Lung (tissue), 12 donors: ENCODE data around the gene VCPKMT. TPM values are rescaled to one million over a fixed set of nuclear protein-coding genes. Genes with fewer than 3 reads are reported as not detected.

Source experiments
- ATAC-seq: fragments of 200-7000 bp; cut with Tn5 transposase; one replicate; pipeline ENCODE4 v1.9.1; 2020; ENCODE audit warnings: moderate number of reproducible peaks; ENCODE audit not compliant: insufficient read depth, low FRiP score
- DNase-seq, 3 donors: peaks; one replicate each; pipeline ENCODE4 v3.0.0-alpha.2; 2013 to 2017
- H3K27ac ChIP-seq, 2 donors: one replicate each; pipeline ENCODE4 v1.5.1; 2013; ENCODE audit warnings: mild to moderate bottlenecking in 2 of 2, moderate library complexity in 2 of 2, control low read depth in 1 of 2, inconsistent platforms in 1 of 2, low read depth in 1 of 2, low read length in 1 of 2
- H3K27me3 ChIP-seq, 3 donors: one replicate each; pipeline ENCODE4 v1.5.1; 2013; ENCODE audit warnings: low read length in 2 of 3; ENCODE audit not compliant: control insufficient read depth in 3 of 3, insufficient read depth in 3 of 3
- H3K36me3 ChIP-seq, 4 donors: one replicate each; pipeline ENCODE4 v1.5.1; 2013; ENCODE audit warnings: low read length in 4 of 4, mild to moderate bottlenecking in 1 of 4, moderate library complexity in 1 of 4; ENCODE audit not compliant: control insufficient read depth in 4 of 4, insufficient read depth in 4 of 4
- H3K4me1 ChIP-seq, 5 donors: one replicate each; pipeline ENCODE4 v1.5.1; 2013; ENCODE audit warnings: low read length in 5 of 5, mild to moderate bottlenecking in 2 of 5, moderate library complexity in 1 of 5; ENCODE audit not compliant: control insufficient read depth in 5 of 5, insufficient read depth in 5 of 5
- H3K4me3 ChIP-seq: one replicate; pipeline ENCODE4 v1.5.1; 2013; ENCODE audit warnings: mild to moderate bottlenecking, control low read depth, moderate library complexity
- H3K9ac ChIP-seq, 2 donors: one replicate each; pipeline ENCODE4 v1.5.1; 2013; ENCODE audit warnings: low read length in 2 of 2, control low read depth in 1 of 2; ENCODE audit not compliant: insufficient read depth in 1 of 2
- H3K9me3 ChIP-seq, 4 donors: one replicate each; pipeline ENCODE4 v1.5.1; 2013; ENCODE audit warnings: low read length in 3 of 4, mild to moderate bottlenecking in 1 of 4, moderate library complexity in 1 of 4; ENCODE audit not compliant: control insufficient read depth in 4 of 4, insufficient read depth in 3 of 4
- CTCF ChIP-seq: IDR thresholded peaks from 2 replicates; pipeline ENCODE4 v1.5.1; 2012; ENCODE audit warnings: mild to moderate bottlenecking; ENCODE audit errors: control extremely low read depth, extremely low read depth
- WGBS, 2 donors: extraction: QIAGEN DNeasy Blood & Tissue Kit; methylation state at CpG; one replicate each; pipeline ENCODE4 v1.1.7; 2013; 5-methylcytosine and 5-hydroxymethylcytosine counted together
- polyA plus RNA-seq, 2 donors: library from polyadenylated mRNA; stranded (reverse); fragments of 200-250 nt; gene quantifications; one replicate each; pipeline ENCODE4 v1.2.1, GENCODE V29; 2013
- total RNA-seq, 2 donors: library from RNA; depleted of rRNA in 1 of 2; stranded (reverse); fragments of >200 nt in 1 of 2; gene quantifications; one replicate each; pipeline ENCODE4 v1.2.1, GENCODE V29; 2014 to 2021
- donor health status: control.
- donor health status: control.
- donor health status: Bipolar disorder and iron deficiency.
- donor health status: healthy.
- donor health status: DM: yes; HTN: yes; CAD: no.

VCPKMT gene
- total and polyA plus RNA-seq, 4 donors, result 5.9 to 17.6 (median 7.7) TPM

- 45 to 74% methylated on average over 2 of the region's 2 CpGs for WGBS, 2 donors
- no peak for TF ChIP-seq CTCF
- Histone ChIP-seq H3K4me1 (no peaks in the 10 kb centered on the region), H3K27me3 (no peaks in the 10 kb centered on the region), H3K9me3 (no peaks in the 10 kb centered on the region), H3K36me3 (peaks cover 0 to 2% (median under 1%) of the 10 kb centered on the region in 4 donors), H3K4me3 (no peak overlapping the region), H3K9ac (no peak overlapping the region), H3K27ac (no peak overlapping the region)
- DNase-seq (no peak), ATAC-seq (no peak)
Measured at GRCh38 chr14:50093496-50093895, 22.9 kb downstream of the VCPKMT start.

GRCh38 chr14:50092006-50092555, 24.3 kb downstream of the VCPKMT start:
- ATAC-seq (no peak), DNase-seq (no peak)
- TF ChIP-seq CTCF, result no peak
- Histone ChIP-seq H3K36me3 (peaks cover 0 to 2% (median under 1%) of the 10 kb centered on the region in 4 donors), H3K27me3 (no peaks in the 10 kb centered on the region), H3K4me1 (no peaks in the 10 kb centered on the region), H3K4me3 (no peak overlapping the region), H3K27ac (no peak overlapping the region), H3K9me3 (no peaks in the 10 kb centered on the region), H3K9ac (no peak overlapping the region)
- WGBS, 2 donors, result 91 to 94% methylated on average over 6 of the region's 6 CpGs

- no peak for DNase-seq
Measured at GRCh38 chr14:50091240-50091913, 25.0 kb downstream of the VCPKMT start.

More at GRCh38 chr14:50091240-50091913, 25.0 kb downstream of the VCPKMT start:
- no peaks in the 10 kb centered on the region for H3K9me3 ChIP-seq
- 65 to 75% methylated on average over 7 of the region's 7 CpGs for WGBS, 2 donors
- ATAC-seq, result no peak
- H3K4me3 ChIP-seq, result no peak overlapping the region
- H3K27me3 ChIP-seq, result no peaks in the 10 kb centered on the region
- no peak for TF ChIP-seq CTCF
- H3K9ac ChIP-seq, result no peak overlapping the region
- peaks cover 0 to 2% (median under 1%) of the 10 kb centered on the region in 4 donors for H3K36me3 ChIP-seq
- no peaks in the 10 kb centered on the region for H3K4me1 ChIP-seq
- no peak overlapping the region for H3K27ac ChIP-seq
